Calu3 (cell line): ENCODE measurements around the gene TRMU. TPM values are rescaled to one million over a fixed set of nuclear protein-coding genes. Genes with fewer than 3 reads are reported as not detected.
"Not testable (repeated sequence)": the region's sequence is repeated elsewhere in the genome, so short reads cannot be mapped to it uniquely, and the experiment has no call there.

Experiments
- BruUV-seq: library from RNA; stranded (reverse); fragments of 400-500 nt; replicated peaks from 2 replicates; lab custom pipeline; 2021; lab: Mats Ljungman, UMichigan
- CTCF ChIA-PET: fragments of 300-600 bp; sonication (Branson Sonifier 250); formaldehyde crosslinking; loops from one replicate; lab custom pipeline; 2022; ENCODE audit warnings: antibody characterized with exemption; lab: Charles Lee
- DNase-seq: peaks from one replicate; pipeline ENCODE4 v3.0.0; 2022
- H3K27ac Mint-ChIP-seq: one replicate; pipeline ENCODE4 v1.8.0; 2022; ENCODE audit warnings: mixed read lengths; ENCODE audit not compliant: unreplicated experiment
- H3K27me3 Mint-ChIP-seq: one replicate; pipeline ENCODE4 v1.8.0; 2022; ENCODE audit warnings: mixed read lengths; ENCODE audit not compliant: unreplicated experiment
- H3K36me3 Mint-ChIP-seq: one replicate; pipeline ENCODE4 v1.8.0; 2022; ENCODE audit warnings: mild to moderate bottlenecking, moderate library complexity, mixed read lengths; ENCODE audit not compliant: insufficient read depth, unreplicated experiment
- H3K4me1 Mint-ChIP-seq: one replicate; pipeline ENCODE4 v1.8.0; 2022; ENCODE audit warnings: mild to moderate bottlenecking, low read depth, mixed read lengths; ENCODE audit not compliant: unreplicated experiment
- H3K4me3 Mint-ChIP-seq: one replicate; pipeline ENCODE4 v1.8.0; 2022; ENCODE audit warnings: mild to moderate bottlenecking, low read depth, moderate library complexity, mixed read lengths; ENCODE audit not compliant: unreplicated experiment
- H3K9me3 Mint-ChIP-seq: one replicate; pipeline ENCODE4 v1.8.0; 2022; ENCODE audit warnings: low read depth, mixed read lengths; ENCODE audit not compliant: unreplicated experiment
- intact Hi-C: fragments of 100-400 bp; cut with micrococcal nuclease; formaldehyde crosslinking; loops from one replicate; pipeline ENCODE4 v1.10.0; 2022; ENCODE audit not compliant: unreplicated experiment
- total RNA-seq: library from RNA; stranded (reverse); gene quantifications from 2 replicates; pipeline ENCODE4 v1.2.3, GENCODE V29; 2022
- TF ChIP-seq, protein P1 (sequence below): fragments of 200-600 bp; IDR thresholded peaks from one replicate; pipeline ENCODE4 v1.8.0; 2022; ENCODE audit warnings: antibody characterized with exemption; ENCODE audit not compliant: unreplicated experiment

The TRMU gene
- total RNA-seq, 1 experiment from 2014 or later, result 79.6 TPM

DNA sequence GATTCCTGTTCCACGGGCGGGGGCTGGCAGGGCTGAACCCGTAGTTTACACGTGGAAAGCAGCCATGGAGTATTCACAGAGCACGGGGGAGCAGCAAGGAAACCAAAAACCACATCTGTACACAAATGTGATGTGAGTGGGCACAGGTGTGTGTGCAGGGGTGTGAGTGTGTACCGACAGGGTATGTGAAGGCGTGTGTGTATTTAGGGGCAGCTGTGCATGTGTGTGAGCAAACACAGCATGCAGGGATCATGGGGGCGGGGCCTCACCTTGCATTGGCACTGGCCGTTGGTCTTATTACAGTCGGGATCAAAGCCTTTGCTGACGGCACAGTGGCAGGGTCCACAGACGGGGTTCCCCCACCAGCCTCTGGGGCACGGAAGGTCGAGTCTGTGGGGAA lies 58.4 kb downstream of the TRMU start:
- intact Hi-C loops, result loop anchor here (5.0 kb wide), 1 partner anchor 37 kb away; no protein-coding TSS in a partner anchor
- CTCF ChIA-PET, result interaction anchor here (5.5 kb wide), 1 partner anchor 26 kb away, joined by 28 read pairs; no protein-coding TSS in a partner anchor
- no peak overlapping the region for H3K27ac Mint-ChIP-seq

DNA sequence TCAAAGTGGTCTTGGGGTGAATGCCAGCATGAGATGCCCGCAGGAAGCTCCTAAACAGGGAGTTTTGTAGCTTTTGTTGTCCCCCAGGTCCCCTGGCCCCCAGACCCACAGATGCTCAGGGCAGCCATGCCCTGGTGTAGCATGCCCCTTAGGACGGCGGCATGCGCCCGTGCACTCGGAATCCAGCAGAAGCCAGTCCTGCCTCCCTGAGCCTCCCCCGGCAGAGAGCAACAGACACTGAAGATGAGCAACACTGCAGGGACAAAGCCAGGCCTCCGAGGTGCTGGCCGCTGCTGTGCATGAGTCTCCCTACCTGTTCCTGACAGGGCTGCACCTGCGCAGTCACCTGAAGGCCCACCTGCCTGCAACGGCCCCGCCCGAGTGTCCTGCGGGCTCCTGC lies 59.1 kb downstream of the TRMU start:
- peaks cover 16% of the 10 kb centered on the region for H3K4me1 Mint-ChIP-seq
- CTCF ChIA-PET, result no interaction called here

More for the DNA sequence above, 58.4 kb downstream of the TRMU start:
- DNase-seq, result no peak
- peaks cover 19% of the 10 kb centered on the region for H3K4me1 Mint-ChIP-seq
- no peaks in the 10 kb centered on the region for H3K9me3 Mint-ChIP-seq
- no peak overlapping the region for H3K4me3 Mint-ChIP-seq
- peaks cover 21% of the 10 kb centered on the region for H3K36me3 Mint-ChIP-seq
- BruUV-seq, result no TSS peak
- TF ChIP-seq, protein P1, sequence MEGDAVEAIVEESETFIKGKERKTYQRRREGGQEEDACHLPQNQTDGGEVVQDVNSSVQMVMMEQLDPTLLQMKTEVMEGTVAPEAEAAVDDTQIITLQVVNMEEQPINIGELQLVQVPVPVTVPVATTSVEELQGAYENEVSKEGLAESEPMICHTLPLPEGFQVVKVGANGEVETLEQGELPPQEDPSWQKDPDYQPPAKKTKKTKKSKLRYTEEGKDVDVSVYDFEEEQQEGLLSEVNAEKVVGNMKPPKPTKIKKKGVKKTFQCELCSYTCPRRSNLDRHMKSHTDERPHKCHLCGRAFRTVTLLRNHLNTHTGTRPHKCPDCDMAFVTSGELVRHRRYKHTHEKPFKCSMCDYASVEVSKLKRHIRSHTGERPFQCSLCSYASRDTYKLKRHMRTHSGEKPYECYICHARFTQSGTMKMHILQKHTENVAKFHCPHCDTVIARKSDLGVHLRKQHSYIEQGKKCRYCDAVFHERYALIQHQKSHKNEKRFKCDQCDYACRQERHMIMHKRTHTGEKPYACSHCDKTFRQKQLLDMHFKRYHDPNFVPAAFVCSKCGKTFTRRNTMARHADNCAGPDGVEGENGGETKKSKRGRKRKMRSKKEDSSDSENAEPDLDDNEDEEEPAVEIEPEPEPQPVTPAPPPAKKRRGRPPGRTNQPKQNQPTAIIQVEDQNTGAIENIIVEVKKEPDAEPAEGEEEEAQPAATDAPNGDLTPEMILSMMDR, result no peak
- H3K27me3 Mint-ChIP-seq, result no peaks in the 10 kb centered on the region

DNA sequence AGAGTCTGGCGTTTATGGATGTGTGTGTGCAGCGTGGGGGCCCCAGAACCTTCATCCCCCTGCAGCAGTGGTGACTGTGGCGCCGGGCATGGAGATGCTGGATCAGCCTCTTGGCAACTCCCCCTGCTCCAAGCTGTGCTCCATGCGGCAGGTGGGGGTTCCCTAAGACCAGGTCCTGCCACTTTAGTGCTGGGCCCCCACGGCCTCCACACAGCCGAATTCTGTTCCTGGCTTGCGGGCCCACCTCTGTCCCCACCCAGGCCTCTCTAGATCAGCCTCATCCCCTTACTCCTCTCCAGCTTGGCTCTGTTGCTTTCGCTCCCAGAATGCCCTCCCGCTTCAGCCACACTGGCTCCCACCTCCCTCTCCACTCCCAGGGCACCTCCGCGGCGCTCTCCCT lies 59.6 kb downstream of the TRMU start:
- intact Hi-C loops, result no loop called here
- TF ChIP-seq, protein P1, result no peak
- BruUV-seq, result no TSS peak
- CTCF ChIA-PET, result no interaction called here
- Mint-ChIP-seq H3K27me3 (no peaks in the 10 kb centered on the region), H3K4me3 (no peak overlapping the region), H3K27ac (no peak overlapping the region), H3K4me1 (peaks cover 11% of the 10 kb centered on the region), H3K9me3 (no peaks in the 10 kb centered on the region), H3K36me3 (peaks cover 16% of the 10 kb centered on the region)
- no peak for DNase-seq

More for the DNA sequence above, 59.1 kb downstream of the TRMU start:
- H3K27me3 Mint-ChIP-seq, result no peaks in the 10 kb centered on the region
- intact Hi-C loops, result loop anchor here (5.0 kb wide), 1 partner anchor 37 kb away; no protein-coding TSS in a partner anchor
- no peak overlapping the region for H3K4me3 Mint-ChIP-seq
- TF ChIP-seq, protein P1, result no peak
- no peaks in the 10 kb centered on the region for H3K9me3 Mint-ChIP-seq
- no peak for DNase-seq
- no TSS peak for BruUV-seq
- peaks cover 21% of the 10 kb centered on the region for H3K36me3 Mint-ChIP-seq
- H3K27ac Mint-ChIP-seq, result no peak overlapping the region

DNA sequence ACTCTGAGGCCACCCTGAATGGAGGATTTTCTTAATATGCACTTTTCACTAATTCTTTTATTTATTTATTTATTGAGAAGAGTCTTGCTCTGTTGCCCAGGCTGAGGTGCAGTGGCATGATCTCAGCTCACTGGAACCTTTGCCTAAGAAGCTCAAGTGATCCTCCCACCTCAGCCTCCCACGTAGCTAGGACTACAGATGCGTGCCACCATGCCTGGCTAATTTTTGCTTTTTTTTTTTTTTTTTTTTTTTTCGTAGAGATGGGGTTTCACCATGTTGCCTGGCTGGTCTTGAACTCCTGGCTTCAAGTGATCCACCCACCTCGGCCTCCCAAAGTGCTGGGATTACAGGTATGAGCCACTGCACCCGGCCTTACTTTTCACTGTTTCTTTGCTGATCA lies 61.5 kb downstream of the TRMU start:
- DNase-seq, H3K4me3 Mint-ChIP-seq, H3K9me3 Mint-ChIP-seq, H3K27me3 Mint-ChIP-seq, H3K36me3 Mint-ChIP-seq, H3K27ac Mint-ChIP-seq, H3K4me1 Mint-ChIP-seq, BruUV-seq, intact Hi-C loops: not testable (repeated sequence)
- CTCF ChIA-PET, result interaction anchor here (0.7 kb wide), 1 partner anchor 129 kb away, joined by 5 read pairs; no protein-coding TSS in a partner anchor

DNA sequence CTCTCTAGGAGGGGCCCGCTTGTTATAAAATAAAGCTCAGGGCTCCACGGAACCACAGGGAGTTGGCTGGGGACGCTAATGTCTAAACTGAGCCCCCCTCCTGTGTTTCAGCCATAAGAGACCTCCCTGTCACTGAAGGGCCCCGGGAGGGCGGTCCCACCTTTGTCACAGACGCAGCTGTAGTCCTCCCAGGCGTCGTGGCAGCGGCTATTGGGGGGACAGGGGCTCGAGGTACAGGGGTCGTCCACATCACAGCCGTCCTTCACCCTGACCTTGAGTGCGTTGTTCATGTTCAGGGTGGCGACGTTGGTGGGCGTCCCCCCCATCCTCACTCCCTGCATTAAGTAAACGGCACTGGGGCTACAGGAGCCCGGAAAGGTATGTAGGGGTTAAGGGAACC lies 62.0 kb downstream of the TRMU start:
- TF ChIP-seq, protein P1, result no peak
- peaks cover 6% of the 10 kb centered on the region for H3K36me3 Mint-ChIP-seq
- H3K4me1 Mint-ChIP-seq, result no peaks in the 10 kb centered on the region
- no peak for DNase-seq
- intact Hi-C loops, result no loop called here
- CTCF ChIA-PET, result interaction anchor here (0.7 kb wide), 1 partner anchor 128 kb away, joined by 5 read pairs; no protein-coding TSS in a partner anchor
- no TSS peak for BruUV-seq
- no peak overlapping the region for H3K27ac Mint-ChIP-seq
- no peak overlapping the region for H3K4me3 Mint-ChIP-seq
- H3K27me3 Mint-ChIP-seq, result no peaks in the 10 kb centered on the region
- H3K9me3 Mint-ChIP-seq, result no peaks in the 10 kb centered on the region
